ENCODE data around the gene CPPED1.

The CPPED1 gene

GRCh38 chr16:12611916-12612597 lies 191.6 kb downstream of the CPPED1 start:
- POLR2A ChIA-PET = no interaction called here
- CTCF ChIA-PET = no interaction called here
- no peaks in the 10 kb centered on the region for H3K4me1 ChIP-seq (ENCODE audit: control insufficient read depth, insufficient read depth, low read length)
- no peak overlapping the region for H3K27ac ChIP-seq (ENCODE audit: extremely low read depth, low read depth, low read length)
- H3K36me3 ChIP-seq (ENCODE audit: control insufficient read depth in 2 of 2, insufficient read depth in 1 of 2, low read length in 2 of 2) = no peaks in the 10 kb centered on the region
- no peak for TF ChIP-seq CTCF (tag by site-specific recombination; IDR thresholded peaks at IDR 0.05)
- no peak for TF ChIP-seq BCL6B (tag by site-specific recombination; IDR thresholded peaks at IDR 0.05)
- no peak for TF ChIP-seq HOXC10 (CRISPR knock-in tag; IDR thresholded peaks at IDR 0.05)
- TF ChIP-seq PATZ1 (tag by site-specific recombination; IDR thresholded peaks at IDR 0.05) = no peak
- TF ChIP-seq ZNF175 (tag by site-specific recombination; IDR thresholded peaks at IDR 0.05) = no peak
- TF ChIP-seq REPIN1 (tag by site-specific recombination; IDR thresholded peaks at IDR 0.05; ENCODE audit: low read depth) = no peak
- TF ChIP-seq ZNF19 (tag by site-specific recombination; IDR thresholded peaks at IDR 0.05; ENCODE audit: low read depth) = no peak
- no peak for TF ChIP-seq TCF7L2 (IDR thresholded peaks at IDR 0.05; ENCODE audit: borderline replicate concordance, low read depth, low read length)
- no peak for TF ChIP-seq ZBTB17 (tag by site-specific recombination; IDR thresholded peaks at IDR 0.05)
- no peak for TF ChIP-seq ZNF2 (tag by site-specific recombination; IDR thresholded peaks at IDR 0.05)
- TF ChIP-seq ZNF596 (tag by site-specific recombination; IDR thresholded peaks at IDR 0.05) = no peak
- TF ChIP-seq SETDB1 (IDR thresholded peaks at IDR 0.05; ENCODE audit: insufficient read length, low read length) = no peak
- no peaks in the 10 kb centered on the region for H3K9me3 ChIP-seq (ENCODE audit: control insufficient read depth, insufficient read depth, low read depth, low read length)
- no peak overlapping the region for H3K4me3 ChIP-seq (ENCODE audit: low read depth, low read length)

GRCh38 chr16:12611006-12611477 lies 192.6 kb downstream of the CPPED1 start:
- no peak overlapping the region for H3K27ac ChIP-seq (ENCODE audit: extremely low read depth, low read depth, low read length)
- ChIA-PET CTCF (no interaction called here), POLR2A (no interaction called here)
- no peaks in the 10 kb centered on the region for H3K36me3 ChIP-seq (ENCODE audit: control insufficient read depth in 2 of 2, insufficient read depth in 1 of 2, low read length in 2 of 2)
- H3K9me3 ChIP-seq (ENCODE audit: control insufficient read depth, insufficient read depth, low read depth, low read length) = no peaks in the 10 kb centered on the region
- TF ChIP-seq ZNF223 (tag by site-specific recombination; IDR thresholded peaks at IDR 0.05) (no peak), TCF7L2 (IDR thresholded peaks at IDR 0.05; ENCODE audit: borderline replicate concordance, low read depth, low read length) (no peak), ZNF391 (tag by site-specific recombination; IDR thresholded peaks at IDR 0.05; ENCODE audit: borderline replicate concordance, low read depth) (no peak), ZNF580 (tag by site-specific recombination; IDR thresholded peaks at IDR 0.05) (no peak), ZNF623 (tag by site-specific recombination; IDR thresholded peaks at IDR 0.05) (no peak)
- H3K4me3 ChIP-seq (ENCODE audit: low read depth, low read length) = no peak overlapping the region
- no peaks in the 10 kb centered on the region for H3K4me1 ChIP-seq (ENCODE audit: control insufficient read depth, insufficient read depth, low read length)
